CD4-positive, alpha-beta T cell treated with Interleukin-6 for 4 hours (primary cell): Measurements from ENCODE around the gene METTL1.
"Not testable (repeated sequence)": the region's sequence is repeated elsewhere in the genome, so short reads cannot be mapped to it uniquely, and the experiment has no call there.

Experiments used
- DNase-seq: peaks from one replicate; pipeline ENCODE4 v3.0.0-alpha.2; 2020; ENCODE audit warnings: mixed read lengths

METTL1 gene

GRCh38 chr12:57796996-57797395 lies 25.1 kb upstream of the METTL1 start:
- DNase-seq: no peak

GRCh38 chr12:57795354-57795753 lies 23.4 kb upstream of the METTL1 start:
- DNase-seq: no peak

- no peak for DNase-seq
These were observed 22.0 kb upstream of the METTL1 start for GRCh38 chr12:57793920-57794319.

- no peak for DNase-seq
These were observed 12.0 kb upstream of the METTL1 start for GRCh38 chr12:57783861-57784260.

- DNase-seq: no peak
These were observed 11.5 kb upstream of the METTL1 start for GRCh38 chr12:57783466-57783801.

GRCh38 chr12:57782608-57783465 lies 10.9 kb upstream of the METTL1 start, which contains the start of gene TSFM:
TSFM (plus strand) TSS chr12:57782787; CDS start chr12:57782802, 15 bp downstream.
- DNase-seq: peak; percentile 98

- no peak for DNase-seq
These were observed 10.3 kb upstream of the METTL1 start for GRCh38 chr12:57782243-57782607.

GRCh38 chr12:57781801-57782200 lies 9.9 kb upstream of the METTL1 start:
- DNase-seq: no peak

- no peak for DNase-seq
These were observed 9.3 kb upstream of the METTL1 start for GRCh38 chr12:57781244-57781643.

GRCh38 chr12:57780284-57780897 lies 8.5 kb upstream of the METTL1 start:
- DNase-seq: no peak

- DNase-seq: no peak
These were observed 7.8 kb upstream of the METTL1 start for GRCh38 chr12:57779736-57780135.

- DNase-seq: no peak
These were observed 6.0 kb upstream of the METTL1 start for GRCh38 chr12:57777911-57778310.

GRCh38 chr12:57777367-57777766 lies 5.5 kb upstream of the METTL1 start:
- DNase-seq: no peak

- DNase-seq: no peak
These were observed 4.3 kb upstream of the METTL1 start for GRCh38 chr12:57776247-57776587.

- DNase-seq: no peak
These were observed 3.8 kb upstream of the METTL1 start for GRCh38 chr12:57775563-57776246.

- no peak for DNase-seq
These were observed 3.1 kb upstream of the METTL1 start for GRCh38 chr12:57775044-57775443.

GRCh38 chr12:57774634-57775033 lies 2.7 kb upstream of the METTL1 start:
- not testable (repeated sequence) for DNase-seq

- DNase-seq: peak; percentile 56
These were observed 771 bp upstream of the METTL1 start, which contains the start of gene EEF1AKMT3 for GRCh38 chr12:57772429-57773322. EEF1AKMT3 (plus strand) TSS chr12:57772614; CDS start chr12:57772725, 111 bp downstream.

GRCh38 chr12:57771236-57771872 lies 551 bp downstream of the METTL1 start:
- DNase-seq: peak; percentile 93

- no peak for DNase-seq
These were observed 1.2 kb downstream of the METTL1 start for GRCh38 chr12:57770734-57771133.

GRCh38 chr12:57769594-57769993 lies 2.3 kb downstream of the METTL1 start:
- DNase-seq: no peak

GRCh38 chr12:57767876-57768275 lies 4.0 kb downstream of the METTL1 start:
- no peak for DNase-seq
